Calu3 (cell line): ENCODE data around the gene TSPAN10. TPM values are rescaled to one million over a fixed set of nuclear protein-coding genes. Genes with fewer than 3 reads are reported as not detected.

Experiments
- BruUV-seq: library from RNA; stranded (reverse); fragments of 400-500 nt; replicated peaks from 2 replicates; lab custom pipeline; 2021; lab: Mats Ljungman, UMichigan
- CTCF ChIA-PET: fragments of 300-600 bp; sonication (Branson Sonifier 250); formaldehyde crosslinking; loops from one replicate; lab custom pipeline; 2022; ENCODE audit warnings: antibody characterized with exemption; lab: Charles Lee
- DNase-seq: peaks from one replicate; pipeline ENCODE4 v3.0.0; 2022
- H3K27ac Mint-ChIP-seq: one replicate; pipeline ENCODE4 v1.8.0; 2022; ENCODE audit warnings: mixed read lengths; ENCODE audit not compliant: unreplicated experiment
- H3K27me3 Mint-ChIP-seq: one replicate; pipeline ENCODE4 v1.8.0; 2022; ENCODE audit warnings: mixed read lengths; ENCODE audit not compliant: unreplicated experiment
- H3K36me3 Mint-ChIP-seq: one replicate; pipeline ENCODE4 v1.8.0; 2022; ENCODE audit warnings: mild to moderate bottlenecking, moderate library complexity, mixed read lengths; ENCODE audit not compliant: insufficient read depth, unreplicated experiment
- H3K4me1 Mint-ChIP-seq: one replicate; pipeline ENCODE4 v1.8.0; 2022; ENCODE audit warnings: mild to moderate bottlenecking, low read depth, mixed read lengths; ENCODE audit not compliant: unreplicated experiment
- H3K4me3 Mint-ChIP-seq: one replicate; pipeline ENCODE4 v1.8.0; 2022; ENCODE audit warnings: mild to moderate bottlenecking, low read depth, moderate library complexity, mixed read lengths; ENCODE audit not compliant: unreplicated experiment
- H3K9me3 Mint-ChIP-seq: one replicate; pipeline ENCODE4 v1.8.0; 2022; ENCODE audit warnings: low read depth, mixed read lengths; ENCODE audit not compliant: unreplicated experiment
- intact Hi-C: fragments of 100-400 bp; cut with micrococcal nuclease; formaldehyde crosslinking; loops from one replicate; pipeline ENCODE4 v1.10.0; 2022; ENCODE audit not compliant: unreplicated experiment
- microRNA-seq: library from miRNA; unstranded; fragments of <30 nt; microRNA quantifications from one replicate; pipeline ENCODE4 v1.2.0, GENCODE V29; 2022
- total RNA-seq: library from RNA; stranded (reverse); gene quantifications from 2 replicates; pipeline ENCODE4 v1.2.3, GENCODE V29; 2022
- TF ChIP-seq, protein P1 (sequence below): fragments of 200-600 bp; IDR thresholded peaks from one replicate; pipeline ENCODE4 v1.8.0; 2022; ENCODE audit warnings: antibody characterized with exemption; ENCODE audit not compliant: unreplicated experiment

Gene TSPAN10
- total RNA-seq, 1 experiment from 2014 or later, result 2.9 TPM

DNA sequence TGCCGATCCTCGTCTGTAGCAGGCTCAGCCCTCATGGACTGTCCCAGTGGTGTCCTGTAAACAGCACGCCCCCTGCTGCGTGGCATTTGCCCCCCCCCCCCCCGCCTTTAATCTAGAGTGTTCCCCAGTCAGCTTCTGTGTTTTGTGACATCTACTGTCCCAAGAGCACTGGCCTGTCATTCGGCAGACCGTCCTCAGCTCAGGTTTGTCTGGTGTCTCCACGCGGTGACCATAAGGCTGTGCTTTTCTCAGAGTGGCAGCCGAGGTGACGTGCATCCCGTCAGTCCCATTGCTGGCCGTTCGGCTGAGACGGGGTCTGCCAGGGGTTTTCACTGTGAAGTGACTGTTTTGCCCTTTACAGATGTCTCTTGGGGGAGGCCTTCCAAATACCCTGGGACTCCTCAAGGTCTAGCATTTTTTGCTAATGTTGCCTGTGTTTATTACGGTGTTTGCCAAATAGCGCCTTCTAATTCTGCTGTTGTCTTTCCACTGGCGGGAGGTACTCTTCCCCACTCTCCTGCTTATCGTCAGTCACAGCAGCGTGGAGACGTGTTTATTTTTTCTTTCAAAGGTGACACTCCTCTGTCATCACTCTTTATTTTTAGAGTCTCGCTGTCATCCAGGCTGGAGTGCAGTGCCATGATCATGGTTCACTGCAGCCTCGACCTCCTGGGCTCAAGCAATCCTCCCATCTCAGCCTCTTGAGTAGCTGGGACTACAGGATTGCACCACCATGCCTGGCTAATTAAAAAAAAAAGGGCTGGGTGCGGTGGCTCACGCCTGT is 60.5 kb downstream of the TSPAN10 start:
- no peak for DNase-seq
- CTCF ChIA-PET, result no interaction called here
- intact Hi-C loops, result no loop called here
- BruUV-seq, result no TSS peak
- H3K27ac Mint-ChIP-seq, result peak overlapping the region; percentile 27
- no peaks in the 10 kb centered on the region for H3K9me3 Mint-ChIP-seq
- H3K36me3 Mint-ChIP-seq, result peaks cover 89% of the 10 kb centered on the region
- TF ChIP-seq, protein P1, sequence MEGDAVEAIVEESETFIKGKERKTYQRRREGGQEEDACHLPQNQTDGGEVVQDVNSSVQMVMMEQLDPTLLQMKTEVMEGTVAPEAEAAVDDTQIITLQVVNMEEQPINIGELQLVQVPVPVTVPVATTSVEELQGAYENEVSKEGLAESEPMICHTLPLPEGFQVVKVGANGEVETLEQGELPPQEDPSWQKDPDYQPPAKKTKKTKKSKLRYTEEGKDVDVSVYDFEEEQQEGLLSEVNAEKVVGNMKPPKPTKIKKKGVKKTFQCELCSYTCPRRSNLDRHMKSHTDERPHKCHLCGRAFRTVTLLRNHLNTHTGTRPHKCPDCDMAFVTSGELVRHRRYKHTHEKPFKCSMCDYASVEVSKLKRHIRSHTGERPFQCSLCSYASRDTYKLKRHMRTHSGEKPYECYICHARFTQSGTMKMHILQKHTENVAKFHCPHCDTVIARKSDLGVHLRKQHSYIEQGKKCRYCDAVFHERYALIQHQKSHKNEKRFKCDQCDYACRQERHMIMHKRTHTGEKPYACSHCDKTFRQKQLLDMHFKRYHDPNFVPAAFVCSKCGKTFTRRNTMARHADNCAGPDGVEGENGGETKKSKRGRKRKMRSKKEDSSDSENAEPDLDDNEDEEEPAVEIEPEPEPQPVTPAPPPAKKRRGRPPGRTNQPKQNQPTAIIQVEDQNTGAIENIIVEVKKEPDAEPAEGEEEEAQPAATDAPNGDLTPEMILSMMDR, result no peak
- H3K4me1 Mint-ChIP-seq, result peaks cover 20% of the 10 kb centered on the region
- H3K27me3 Mint-ChIP-seq, result no peaks in the 10 kb centered on the region
- H3K4me3 Mint-ChIP-seq, result no peak overlapping the region

Small RNA genes within 50 kb of the gene (microRNA-seq; reads per million reads assigned to microRNA genes)
- gene MIR6786, result 2.8 reads per million

Other genes starting within 250 kb of the TSPAN10 start
- 0.17 and 0.27 TPM in 2 replicates for gene BAHCC1, start 241.7 kb upstream of the TSPAN10 start, total RNA-seq
- gene ACTG1, start 124.4 kb upstream of the TSPAN10 start, total RNA-seq, result 2,184 and 2,327 TPM in 2 replicates
- 5.5 and 7.0 TPM in 2 replicates for gene FSCN2, start 108.8 kb upstream of the TSPAN10 start, total RNA-seq
- gene FAAP100, start 84.8 kb upstream of the TSPAN10 start, total RNA-seq, result 39.4 and 39.7 TPM in 2 replicates
- 146 and 149 TPM in 2 replicates for gene NPLOC4, start 84 bp upstream of the TSPAN10 start, total RNA-seq
- gene PDE6G, start 19.3 kb downstream of the TSPAN10 start, total RNA-seq, result not detected in 2 replicates
- 36.5 and 39.5 TPM in 2 replicates for gene OXLD1, start 29.4 kb downstream of the TSPAN10 start, total RNA-seq
- 37.5 and 37.8 TPM in 2 replicates for gene CCDC137, start 29.5 kb downstream of the TSPAN10 start, total RNA-seq
- gene ARL16, start 46.6 kb downstream of the TSPAN10 start, total RNA-seq, result 35.4 and 40.1 TPM in 2 replicates
- 160 and 167 TPM in 2 replicates for gene HGS, start 46.8 kb downstream of the TSPAN10 start, total RNA-seq
- gene MRPL12, start 66.2 kb downstream of the TSPAN10 start, total RNA-seq, result 94.7 and 101 TPM in 2 replicates
- 66.5 and 72.3 TPM in 2 replicates for gene SLC25A10, start 75.1 kb downstream of the TSPAN10 start, total RNA-seq
- 0.78 TPM in 1 of 2 replicates, not detected in the other for gene GCGR, start 167.0 kb downstream of the TSPAN10 start, total RNA-seq
- 37.3 and 38.5 TPM in 2 replicates for gene MCRIP1, start 196.1 kb downstream of the TSPAN10 start, total RNA-seq
- not detected in 2 replicates for gene PPP1R27, start 197.9 kb downstream of the TSPAN10 start, total RNA-seq
- gene P4HB, start 223.3 kb downstream of the TSPAN10 start, total RNA-seq, result 750 and 777 TPM in 2 replicates
- gene ARHGDIA, start 234.1 kb downstream of the TSPAN10 start, total RNA-seq, result 273 and 288 TPM in 2 replicates